ENCODE results near the gene NSMF. TPM values are rescaled to one million over a fixed set of nuclear protein-coding genes. Genes with fewer than 3 reads are reported as not detected.

NSMF gene
- total and polyA plus RNA-seq, 10 of the 15 experiments (the other 5 are each of a cell fraction or from before 2014, with no cell fraction given): 0.13 to 44.3 (median 13.4) TPM

- TF ChIP-seq ZNF207 (IDR thresholded peaks at IDR 0.05; ENCODE audit: borderline replicate concordance) (no peak), DPF2 (IDR thresholded peaks at IDR 0.05) (peak; percentile 14; the same call in 1 of the 2 replicates), RELA (IDR thresholded peaks at IDR 0.05; ENCODE audit: borderline replicate concordance, partially characterized antibody) (no peak), PBX3 (IDR thresholded peaks at IDR 0.05; ENCODE audit: insufficient replicate concordance, low read depth, low read length) (no peak), LARP7 (IDR thresholded peaks at IDR 0.05) (peak; percentile 14; the same call in 1 of the 2 replicates), FOXK2 (IDR thresholded peaks at IDR 0.05) (no peak)
Observed at GRCh38 chr9:137423514-137424291, 35.4 kb downstream of the NSMF start (continued).

GRCh38 chr9:137422604-137423513, 36.3 kb downstream of the NSMF start, which contains the start of the genes EXD3 and NOXA1:
TSS of gene EXD3 (minus strand) at chr9:137423162. CDS start at chr9:137395357, 27,805 bp downstream.
TSS of gene NOXA1 (plus strand) at chr9:137423393. CDS start at chr9:137423530, 137 bp downstream.
- ChIA-PET CTCF (interaction anchor here (0.6 to 3.3 kb wide), 14 partner anchors 9 to 316 kb away, joined by 3 to 16 read pairs (median 3); partner anchors contain the start of gene NRARP), POLR2A (interaction anchor here (0.6 to 1.8 kb wide), 11 partner anchors 15 to 630 kb away, joined by 3 to 6 read pairs (median 4); partner anchors contain the start of genes NRARP, RNF208, TOR4A and TUBB4B), RAD21 (ENCODE audit: unreplicated experiment) (interaction anchor here (0.7 to 1.4 kb wide), 6 partner anchors 11 to 154 kb away, joined by 3 to 5 read pairs (median 4); no protein-coding TSS in a partner anchor), SMC1A (ENCODE audit: uncharacterized antibody, unreplicated experiment) (interaction anchor here (0.8 to 0.9 kb wide), 2 partner anchors 11 to 121 kb away, joined by 3 to 4 read pairs; partner anchors contain the start of gene NRARP)
- H3K79me2 ChIP-seq (ENCODE audit: control insufficient read depth, insufficient read depth, low read length): peaks cover 13% of the 10 kb centered on the region
- no TSS peak for BruUV-seq (replicated peaks)
- no peaks in the 10 kb centered on the region; a peak in 2 of 4 replicates for H3K27me3 ChIP-seq (replicated peaks in 1 of 2; ENCODE audit: control insufficient read depth in 2 of 2, insufficient read depth in 2 of 2, low read length in 1 of 2)
- no peaks in the 10 kb centered on the region for H3K36me3 ChIP-seq (ENCODE audit: control insufficient read depth in 2 of 2, insufficient read depth in 2 of 2, low read length in 1 of 2)
- peak within 1 kb of the TSS; percentile 78 for H2AFZ ChIP-seq (ENCODE audit: control insufficient read depth, low read depth, low read length)
- in situ Hi-C loops (cut with MboI) (no loop called here), intact Hi-C loops (cut with micrococcal nuclease; ENCODE audit: unreplicated experiment) (loop anchor here (2.0 to 10.0 kb wide), 3 partner anchors 22 to 121 kb away; partner anchors contain the start of gene NRARP)
- H3K27ac ChIP-seq (ENCODE audit: control insufficient read depth, insufficient read depth): peak within 1 kb of the TSS; percentile 41
- FAIRE-seq (peak; percentile 23), ATAC-seq (peak; percentile 91), DNase-seq (ENCODE audit: low read depth, low spot score) (peak; percentile 48)
- WGBS (ENCODE audit: insufficient coverage, insufficient replicate concordance, low lambda C conversion rate, missing lambda C conversion rate): under 1% methylated on average over 75 of the region's 113 CpGs
- H3K4me1 ChIP-seq (ENCODE audit: control insufficient read depth, insufficient read depth, low read length): no peaks in the 10 kb centered on the region; the same call in 1 of the 2 replicates
- peak within 1 kb of the TSS; percentile 75 for H3K9ac ChIP-seq (ENCODE audit: control insufficient read depth, insufficient read depth, low read length)
- H4K20me1 ChIP-seq (ENCODE audit: control insufficient read depth, insufficient read depth): no peaks in the 10 kb centered on the region
- peak within 1 kb of the TSS; percentile 84 for H3K4me3 ChIP-seq
- H3K9me3 ChIP-seq (replicated peaks; ENCODE audit: control insufficient read depth, insufficient read depth, low read length): no peaks in the 10 kb centered on the region
- H3K4me2 ChIP-seq (ENCODE audit: control insufficient read depth, insufficient read depth): peak within 1 kb of the TSS; percentile 94
- TF ChIP-seq ZBTB33 (IDR thresholded peaks at IDR 0.05) (no peak), YY1 (IDR thresholded peaks at IDR 0.05; ENCODE audit: low read depth, low read length) (peak; percentile 88), POU2F2 (IDR thresholded peaks at IDR 0.05; ENCODE audit: borderline replicate concordance, low read depth, low read length) (peak; percentile 77; the same call in 2 of the 3 replicates), NRF1 (conservative IDR thresholded peaks at IDR 0.05; ENCODE audit: low read depth, low read length) (no peak), IRF3 (IDR thresholded peaks at IDR 0.05) (no peak), STAT3 (IDR thresholded peaks at IDR 0.05; ENCODE audit: low read depth, low read length) (no peak)
